Neural cell (in vitro differentiated cells): ENCODE measurements around the gene CNOT10. TPM values are rescaled to one million over a fixed set of nuclear protein-coding genes. Genes with fewer than 3 reads are reported as not detected.
"Not testable (repeated sequence)": the region's sequence is repeated elsewhere in the genome, so short reads cannot be mapped to it uniquely, and the experiment has no call there.

Experiments used
- H2AFZ ChIP-seq: fragments of 200-600, 300-800 bp; sonication (generic), shearing (Covaris generic); 2 replicates; pipeline ENCODE4 v1.6.0; 2014; ENCODE audit warnings: low read depth, mild to moderate bottlenecking, antibody characterized with exemption, low read length, moderate library complexity
- H3F3A ChIP-seq: fragments of 200-600 bp; shearing (Covaris generic); 2 replicates; pipeline ENCODE4 v1.6.1; 2016; ENCODE audit warnings: mild to moderate bottlenecking, moderate library complexity, mixed read lengths, antibody characterized with exemption, low read length; ENCODE audit not compliant: insufficient read depth, poor library complexity, severe bottlenecking
- H3K27ac ChIP-seq: fragments of 200-600, 300-800 bp; sonication (generic), shearing (Covaris generic); 2 replicates; pipeline ENCODE4 v1.5.1; 2014; ENCODE audit warnings: mild to moderate bottlenecking, low read length, moderate library complexity
- H3K27me3 ChIP-seq: fragments of 300-800, 200-600 bp; sonication (generic), shearing (Covaris generic); 2 replicates; pipeline ENCODE4 v1.6.0; 2014; ENCODE audit warnings: mild to moderate bottlenecking, low read depth, low read length, moderate library complexity; ENCODE audit not compliant: insufficient read depth
- H3K36me3 ChIP-seq: fragments of 300-800, 200-600 bp; sonication (generic), shearing (Covaris generic); 2 replicates; pipeline ENCODE4 v1.5.1; 2014; ENCODE audit warnings: mild to moderate bottlenecking, antibody characterized with exemption, low read length, moderate library complexity; ENCODE audit not compliant: insufficient read depth
- H3K4me2 ChIP-seq: fragments of 300-800, 200-600 bp; sonication (generic), shearing (Covaris generic); 2 replicates; pipeline ENCODE4 v1.6.0; 2014; ENCODE audit warnings: mild to moderate bottlenecking, low read length
- H3K4me3 ChIP-seq: fragments of 300-800, 200-600 bp; sonication (generic), shearing (Covaris generic); 2 replicates; pipeline ENCODE4 v1.5.1; 2014; ENCODE audit warnings: mild to moderate bottlenecking, low read length, moderate library complexity
- H3K79me2 ChIP-seq: fragments of 200-600 bp; shearing (Covaris generic); replicated peaks from 2 replicates; pipeline ENCODE4 v1.6.0; 2014; ENCODE audit warnings: mild to moderate bottlenecking, low read length, moderate library complexity; ENCODE audit not compliant: insufficient read depth
- H3K9ac ChIP-seq: fragments of 300-800, 200-600 bp; sonication (generic), shearing (Covaris generic); 2 replicates; pipeline ENCODE4 v1.6.1; 2016; ENCODE audit warnings: mild to moderate bottlenecking, low read length, mixed read lengths
- H3K9me2 ChIP-seq: fragments of 200-600 bp; shearing (Covaris generic); 2 replicates; pipeline ENCODE4 v1.6.1; 2016; ENCODE audit warnings: mild to moderate bottlenecking, low read length, mixed read lengths; ENCODE audit not compliant: insufficient read depth
- H3K9me3 ChIP-seq: fragments of 200-600, 300-800 bp; sonication (generic), shearing (Covaris generic); 2 replicates; pipeline ENCODE4 v1.6.1; 2016; ENCODE audit warnings: mild to moderate bottlenecking, mixed run types, low read length, moderate library complexity, mixed read lengths
- H4K20me1 ChIP-seq: fragments of 200-600 bp; shearing (Covaris generic); 2 replicates; pipeline ENCODE4 v1.6.1; 2016; ENCODE audit warnings: mild to moderate bottlenecking, mixed run types; ENCODE audit not compliant: insufficient read depth
- CTCF ChIP-seq: fragments of 450-650 bp; IDR thresholded peaks from 2 replicates; pipeline ENCODE4 v1.5.1; 2014; ENCODE audit warnings: antibody characterized with exemption, mild to moderate bottlenecking, moderate library complexity; ENCODE audit not compliant: poor library complexity, severe bottlenecking
- EP300 ChIP-seq: fragments of 450-650 bp; conservative IDR thresholded peaks from 2 replicates; pipeline ENCODE4 v1.6.1; 2014; ENCODE audit warnings: antibody characterized with exemption, mild to moderate bottlenecking, moderate library complexity; ENCODE audit not compliant: poor library complexity, severe bottlenecking
- EZH2 ChIP-seq: fragments of 200-600, 300-800 bp; shearing (Covaris generic), sonication (generic); IDR thresholded peaks from 2 replicates; pipeline ENCODE4 v1.6.1; 2014; ENCODE audit warnings: antibody characterized with exemption, low read length, borderline replicate concordance, mild to moderate bottlenecking; ENCODE audit not compliant: insufficient read depth, poor library complexity, severe bottlenecking
- MXI1 ChIP-seq: fragments of 450-650 bp; conservative IDR thresholded peaks from 2 replicates; pipeline ENCODE4 v1.6.1; 2014; ENCODE audit warnings: antibody characterized with exemption, mild to moderate bottlenecking; ENCODE audit not compliant: poor library complexity, severe bottlenecking
- POLR2AphosphoS5 ChIP-seq: IDR thresholded peaks from 2 replicates; pipeline ENCODE4 v1.6.1; 2012
- RAD21 ChIP-seq: fragments of 450-650 bp; conservative IDR thresholded peaks from 2 replicates; pipeline ENCODE4 v1.6.1; 2014; ENCODE audit warnings: antibody characterized with exemption, mild to moderate bottlenecking, moderate library complexity
- REST ChIP-seq: IDR thresholded peaks from 2 replicates; pipeline ENCODE4 v1.6.1; 2012; ENCODE audit warnings: borderline replicate concordance
- SMC3 ChIP-seq: fragments of 450-650 bp; conservative IDR thresholded peaks from 2 replicates; pipeline ENCODE4 v1.6.1; 2014; ENCODE audit warnings: antibody characterized with exemption, mild to moderate bottlenecking, moderate library complexity; ENCODE audit not compliant: poor library complexity
- TAF1 ChIP-seq: IDR thresholded peaks from 2 replicates; pipeline ENCODE4 v1.6.1; 2012; ENCODE audit warnings: low read depth
- polyA plus RNA-seq: library from polyadenylated mRNA; depleted of rRNA; stranded (reverse); fragments of >200 nt; gene quantifications from 2 replicates; pipeline ENCODE4 v1.2.3, GENCODE V29; 2014

The CNOT10 gene
- polyA plus RNA-seq, 1 donor from 2014 or later = 53.8 TPM

- not testable (repeated sequence) for H3K4me2 ChIP-seq, H3K27ac ChIP-seq, H3K36me3 ChIP-seq, H3K4me3 ChIP-seq, H3K9ac ChIP-seq, H3K9me2 ChIP-seq, H2AFZ ChIP-seq, H3K27me3 ChIP-seq, H4K20me1 ChIP-seq, H3K9me3 ChIP-seq, H3F3A ChIP-seq, H3K79me2 ChIP-seq
Measured at GRCh38 chr3:32796384-32796950, 111.5 kb downstream of the CNOT10 start.

- Histone ChIP-seq H4K20me1 (no peaks in the 10 kb centered on the region), H3K4me2 (no peak overlapping the region), H3K27me3 (no peaks in the 10 kb centered on the region), H2AFZ (no peak overlapping the region), H3K9me3 (no peaks in the 10 kb centered on the region), H3K4me3 (no peak overlapping the region), H3K9ac (no peak overlapping the region), H3K36me3 (no peaks in the 10 kb centered on the region), H3F3A (no peaks in the 10 kb centered on the region), H3K79me2 (no peaks in the 10 kb centered on the region), H3K9me2 (no peaks in the 10 kb centered on the region), H3K27ac (no peak overlapping the region)
- no peak for TF ChIP-seq MXI1
- TF ChIP-seq TAF1 = no peak
- TF ChIP-seq EZH2 = no peak
- TF ChIP-seq POLR2AphosphoS5 = no peak
- no peak for TF ChIP-seq RAD21
- no peak for TF ChIP-seq EP300
- no peak for TF ChIP-seq SMC3
- TF ChIP-seq CTCF = no peak
- TF ChIP-seq REST = no peak
Measured at GRCh38 chr3:32797776-32798175, 112.8 kb downstream of the CNOT10 start.

- H4K20me1 ChIP-seq, H3K27ac ChIP-seq, H3K9me3 ChIP-seq, H3F3A ChIP-seq, H3K9ac ChIP-seq, H3K9me2 ChIP-seq, H3K79me2 ChIP-seq, H2AFZ ChIP-seq, H3K27me3 ChIP-seq, H3K4me3 ChIP-seq, H3K4me2 ChIP-seq, H3K36me3 ChIP-seq: not testable (repeated sequence)
Measured at GRCh38 chr3:32801440-32801839, 116.5 kb downstream of the CNOT10 start.
